Mononuclear cell (primary cell): ENCODE results near the gene CRYGA. TPM values are rescaled to one million over a fixed set of nuclear protein-coding genes. Genes with fewer than 3 reads are reported as not detected.
"Not testable (repeated sequence)": the region's sequence is repeated elsewhere in the genome, so short reads cannot be mapped to it uniquely, and the experiment has no call there.

Source experiments
- H3K27me3 ChIP-seq: 2 replicates; pipeline ENCODE4 v1.6.0; 2011; ENCODE audit warnings: low read length, control low read depth; ENCODE audit not compliant: insufficient read depth
- H3K4me1 ChIP-seq: 2 replicates; pipeline ENCODE4 v1.5.1; 2011; ENCODE audit warnings: mild to moderate bottlenecking, low read length, control low read depth; ENCODE audit not compliant: insufficient read depth
- H3K4me3 ChIP-seq: 2 replicates; pipeline ENCODE4 v1.5.1; 2011; ENCODE audit warnings: mild to moderate bottlenecking, low read length, moderate library complexity
- H3K9me3 ChIP-seq: 2 replicates; pipeline ENCODE4 v1.5.1; 2011; ENCODE audit warnings: low read depth, mild to moderate bottlenecking, control low read depth, low read length
- total RNA-seq: library from RNA; depleted of rRNA; stranded (reverse); fragments of >200 nt; gene quantifications from one replicate; pipeline ENCODE4 v1.2.3, GENCODE V29; 2012

The CRYGA gene
- total RNA-seq, 1 donor = not detected

GRCh38 chr2:208122248-208122647 is 41.1 kb downstream of the CRYGA start:
- Histone ChIP-seq H3K27me3 (peaks cover 30% of the 10 kb centered on the region), H3K4me1 (peaks cover 8% of the 10 kb centered on the region), H3K4me3 (no peak overlapping the region), H3K9me3 (no peaks in the 10 kb centered on the region)

DNA sequence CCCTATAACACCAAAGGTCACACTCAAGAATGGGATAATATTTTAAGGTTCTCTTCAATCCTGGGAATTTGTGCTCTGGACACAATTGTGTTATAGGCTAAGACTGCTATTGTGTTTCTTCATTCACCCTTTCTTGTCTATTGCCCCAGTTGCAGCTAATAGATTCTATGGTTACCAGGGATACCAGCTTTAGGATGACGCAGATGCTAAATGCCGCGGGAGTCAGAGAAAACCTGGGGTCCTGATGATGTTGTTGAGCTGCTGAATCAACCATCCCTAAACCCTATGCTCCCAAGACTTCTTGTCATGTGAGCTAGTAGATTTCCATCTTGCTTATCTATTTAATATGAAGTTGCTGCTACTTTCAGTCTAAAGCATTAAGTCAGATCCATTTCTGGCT is 44.5 kb downstream of the CRYGA start:
- Histone ChIP-seq H3K4me1 (peaks cover under 1% of the 10 kb centered on the region), H3K27me3 (peaks cover 5% of the 10 kb centered on the region), H3K9me3 (no peaks in the 10 kb centered on the region), H3K4me3 (no peak overlapping the region)

DNA sequence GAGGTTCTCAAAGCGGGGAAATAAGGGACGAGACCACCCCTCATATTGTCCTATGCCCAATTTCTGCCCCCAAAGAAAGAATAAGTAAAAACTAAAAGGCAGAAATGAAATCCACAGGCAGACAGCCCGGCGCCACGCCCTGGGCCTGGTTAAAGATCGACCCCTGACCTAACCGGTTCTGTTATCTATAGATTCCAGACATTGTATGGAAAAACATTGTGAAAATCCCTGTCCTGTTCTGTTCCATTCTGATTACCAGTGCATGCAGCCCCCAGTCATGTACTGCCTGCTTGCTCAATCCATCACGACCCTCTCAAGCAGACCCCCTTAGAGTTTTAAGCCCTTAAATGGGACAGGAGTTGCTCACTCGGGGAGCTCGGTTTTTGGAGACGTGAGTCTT is 46.0 kb downstream of the CRYGA start:
- H3K4me1 ChIP-seq, H3K27me3 ChIP-seq, H3K9me3 ChIP-seq, H3K4me3 ChIP-seq: not testable (repeated sequence)

- Histone ChIP-seq H3K27me3 (no peaks in the 10 kb centered on the region), H3K4me1 (no peaks in the 10 kb centered on the region), H3K9me3 (no peaks in the 10 kb centered on the region), H3K4me3 (no peak overlapping the region)
These were observed 50.4 kb downstream of the CRYGA start for GRCh38 chr2:208112969-208113368.

GRCh38 chr2:208112273-208112745 is 51.1 kb downstream of the CRYGA start:
- not testable (repeated sequence) for H3K27me3 ChIP-seq, H3K4me3 ChIP-seq, H3K9me3 ChIP-seq, H3K4me1 ChIP-seq

Other genes with a start within 250 kb of the CRYGA start
- 22.7 TPM for gene PLEKHM3, start 138.1 kb downstream of the CRYGA start, total RNA-seq
- not detected for gene CRYGD, start 39.1 kb downstream of the CRYGA start, total RNA-seq
- not detected for gene CRYGC, start 33.8 kb downstream of the CRYGA start, total RNA-seq
- gene CRYGB, start 17.4 kb downstream of the CRYGA start, total RNA-seq = not detected
- not detected for gene C2orf80, start 26.4 kb upstream of the CRYGA start, total RNA-seq
- 6.7 TPM for gene IDH1, start 91.5 kb upstream of the CRYGA start, total RNA-seq
- 59.6 TPM for gene PIKFYVE, start 102.7 kb upstream of the CRYGA start, total RNA-seq
- 0.21 TPM for gene PTH2R, start 243.2 kb upstream of the CRYGA start, total RNA-seq